ENCODE data around the gene THYN1.
"Not testable (repeated sequence)": the region's sequence is repeated elsewhere in the genome, so short reads cannot be mapped to it uniquely, and the experiment has no call there.

THYN1 gene

DNA sequence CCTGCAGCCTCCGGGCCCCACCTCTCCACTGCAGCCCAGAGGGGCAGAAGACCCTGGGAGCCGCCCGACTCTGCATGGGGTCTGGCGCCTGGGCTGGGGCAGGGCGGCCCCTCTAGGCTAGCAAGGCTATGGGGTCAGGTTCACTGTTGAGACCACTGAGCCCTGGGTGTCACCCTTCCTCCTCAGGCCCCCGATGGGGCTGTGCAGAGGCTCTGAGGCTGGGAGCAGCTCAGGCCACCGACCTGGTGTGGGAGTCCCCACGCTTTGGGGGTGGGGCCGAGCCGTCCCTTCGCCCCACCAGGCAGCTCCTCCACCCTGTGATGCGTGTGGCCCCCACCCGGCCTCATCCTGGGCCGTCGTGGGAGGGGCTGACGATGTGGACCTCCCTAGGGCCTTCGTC, 28.5 kb upstream of the THYN1 start:
- H3K4me3 Mint-ChIP-seq; H3K36me3 Mint-ChIP-seq (ENCODE audit: low read depth); H3K27me3 Mint-ChIP-seq; H3K4me1 Mint-ChIP-seq; H3K27ac Mint-ChIP-seq; H3K9me3 Mint-ChIP-seq; DNase-seq: not testable (repeated sequence)
- peak; percentile 18 for ATAC-seq

DNA sequence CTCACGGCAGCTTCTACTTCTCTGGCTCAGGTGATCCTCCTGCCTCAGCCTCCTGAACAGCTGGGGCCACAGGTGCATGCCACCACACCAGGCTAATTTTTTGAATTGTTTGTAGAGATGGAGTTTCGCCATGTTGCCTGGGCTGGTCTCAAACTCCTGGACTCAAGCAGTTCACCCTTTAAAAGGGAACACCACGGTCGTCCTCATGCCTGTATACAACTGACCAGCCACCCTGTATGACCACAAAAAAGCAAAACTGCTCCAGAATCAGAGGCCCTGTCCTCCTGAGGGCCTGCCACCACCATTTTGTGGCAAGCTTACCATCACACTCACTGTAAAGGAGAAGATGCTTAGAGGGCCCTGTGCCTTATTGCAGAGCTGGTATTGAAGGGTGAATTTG, 25.2 kb upstream of the THYN1 start:
- ATAC-seq (no peak), DNase-seq (no peak)
- peaks cover 8% of the 10 kb centered on the region for H3K36me3 Mint-ChIP-seq (ENCODE audit: low read depth)
- H3K4me3 Mint-ChIP-seq, result no peak overlapping the region
- no peaks in the 10 kb centered on the region for H3K9me3 Mint-ChIP-seq
- H3K27ac Mint-ChIP-seq, result no peak overlapping the region
- H3K4me1 Mint-ChIP-seq, result peaks cover 25% of the 10 kb centered on the region
- peaks cover 10% of the 10 kb centered on the region for H3K27me3 Mint-ChIP-seq

DNA sequence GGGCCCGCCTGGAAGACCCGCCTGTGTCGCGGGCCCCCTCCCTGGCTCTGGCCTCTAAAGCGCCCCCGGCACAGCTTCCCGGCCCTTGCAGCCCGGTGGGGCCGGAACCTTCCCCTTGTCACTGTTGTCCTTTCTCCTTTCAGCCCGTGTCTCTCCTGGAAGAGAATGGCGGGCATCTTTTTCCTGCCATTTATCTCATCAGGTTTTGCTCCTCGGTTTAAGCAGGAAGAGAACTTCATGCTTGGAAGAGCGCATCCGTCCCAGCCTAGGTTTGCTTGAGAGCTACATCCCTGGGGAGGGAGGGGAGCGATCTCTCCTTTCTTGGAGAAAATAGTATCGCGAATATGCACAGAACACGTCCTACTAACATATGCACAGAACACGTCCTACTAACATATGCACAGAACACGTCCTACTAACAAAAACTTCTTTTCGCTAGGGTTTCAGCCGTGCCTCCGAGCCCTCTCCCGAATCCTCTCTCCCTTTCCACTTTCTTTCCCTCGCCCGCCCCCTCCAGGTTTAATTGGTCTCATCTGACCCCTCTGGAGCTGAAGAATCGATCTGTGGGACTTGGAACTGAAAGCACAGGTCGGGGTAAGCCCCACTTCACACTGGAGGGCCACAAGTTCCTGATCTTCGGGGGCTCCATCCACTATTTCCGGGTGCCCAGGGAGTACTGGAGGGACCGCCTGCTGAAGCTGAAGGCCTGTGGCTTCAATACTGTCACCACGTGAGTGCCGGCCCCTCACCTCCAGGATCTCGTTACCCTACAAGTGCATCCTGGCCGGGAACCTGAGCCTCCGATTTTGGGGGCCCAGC, 24.2 kb upstream of the THYN1 start:
- peaks cover 8% of the 10 kb centered on the region for H3K36me3 Mint-ChIP-seq (ENCODE audit: low read depth)
- H3K4me1 Mint-ChIP-seq, result peaks cover 35% of the 10 kb centered on the region
- H3K9me3 Mint-ChIP-seq, result no peaks in the 10 kb centered on the region
- ATAC-seq (no peak), DNase-seq (no peak)
- peaks cover 12% of the 10 kb centered on the region for H3K27me3 Mint-ChIP-seq
- H3K27ac Mint-ChIP-seq, result peak overlapping the region; percentile 63
- H3K4me3 Mint-ChIP-seq, result peak overlapping the region; percentile 81

DNA sequence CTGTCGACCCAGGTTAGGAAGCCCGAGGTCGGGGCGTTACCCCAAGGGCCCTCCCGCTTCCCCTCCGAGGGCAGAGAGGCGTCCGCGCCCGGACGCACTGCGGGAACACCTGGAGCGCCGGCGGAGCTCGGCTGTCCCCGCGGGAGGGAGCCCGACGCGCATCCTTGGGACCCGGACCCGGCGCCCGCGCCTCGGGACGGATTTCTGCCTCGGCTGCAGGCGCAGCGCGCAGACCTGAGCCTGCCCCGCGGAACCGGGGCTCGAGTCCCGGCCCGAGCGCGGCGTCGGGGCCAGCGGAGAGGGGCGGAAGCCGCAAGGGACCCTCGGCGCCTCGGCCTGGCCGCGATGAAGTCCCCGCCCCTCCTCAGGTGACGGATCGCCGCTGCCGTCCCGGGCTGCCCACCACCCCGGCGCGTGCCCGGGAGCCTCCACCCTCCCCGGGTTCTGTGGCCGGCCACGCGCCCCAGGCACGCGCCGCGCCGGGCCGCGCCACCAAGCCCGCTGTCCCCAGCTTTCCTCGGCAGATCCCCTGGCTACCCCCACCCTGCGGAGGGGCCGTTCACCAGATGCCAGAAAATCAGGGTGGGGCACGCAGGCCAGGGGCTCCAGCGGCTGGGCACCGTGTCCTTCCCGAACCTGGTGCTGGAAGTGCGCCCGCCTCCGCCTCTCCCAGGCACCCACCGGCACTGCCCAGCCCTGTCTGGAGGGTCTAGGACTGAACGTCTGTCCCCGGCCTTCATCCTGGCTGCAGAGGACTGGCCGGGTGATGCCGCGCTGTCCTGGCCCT, 23.4 kb upstream of the THYN1 start:
- H3K27me3 Mint-ChIP-seq, result peaks cover 14% of the 10 kb centered on the region
- H3K27ac Mint-ChIP-seq, result peak overlapping the region; percentile 85
- peaks cover 37% of the 10 kb centered on the region for H3K4me1 Mint-ChIP-seq
- ATAC-seq (peak; percentile 24), DNase-seq (peak; percentile 25)
- H3K36me3 Mint-ChIP-seq (ENCODE audit: low read depth), result peaks cover 8% of the 10 kb centered on the region
- H3K9me3 Mint-ChIP-seq, result no peaks in the 10 kb centered on the region
- peak overlapping the region; percentile 93 for H3K4me3 Mint-ChIP-seq

DNA sequence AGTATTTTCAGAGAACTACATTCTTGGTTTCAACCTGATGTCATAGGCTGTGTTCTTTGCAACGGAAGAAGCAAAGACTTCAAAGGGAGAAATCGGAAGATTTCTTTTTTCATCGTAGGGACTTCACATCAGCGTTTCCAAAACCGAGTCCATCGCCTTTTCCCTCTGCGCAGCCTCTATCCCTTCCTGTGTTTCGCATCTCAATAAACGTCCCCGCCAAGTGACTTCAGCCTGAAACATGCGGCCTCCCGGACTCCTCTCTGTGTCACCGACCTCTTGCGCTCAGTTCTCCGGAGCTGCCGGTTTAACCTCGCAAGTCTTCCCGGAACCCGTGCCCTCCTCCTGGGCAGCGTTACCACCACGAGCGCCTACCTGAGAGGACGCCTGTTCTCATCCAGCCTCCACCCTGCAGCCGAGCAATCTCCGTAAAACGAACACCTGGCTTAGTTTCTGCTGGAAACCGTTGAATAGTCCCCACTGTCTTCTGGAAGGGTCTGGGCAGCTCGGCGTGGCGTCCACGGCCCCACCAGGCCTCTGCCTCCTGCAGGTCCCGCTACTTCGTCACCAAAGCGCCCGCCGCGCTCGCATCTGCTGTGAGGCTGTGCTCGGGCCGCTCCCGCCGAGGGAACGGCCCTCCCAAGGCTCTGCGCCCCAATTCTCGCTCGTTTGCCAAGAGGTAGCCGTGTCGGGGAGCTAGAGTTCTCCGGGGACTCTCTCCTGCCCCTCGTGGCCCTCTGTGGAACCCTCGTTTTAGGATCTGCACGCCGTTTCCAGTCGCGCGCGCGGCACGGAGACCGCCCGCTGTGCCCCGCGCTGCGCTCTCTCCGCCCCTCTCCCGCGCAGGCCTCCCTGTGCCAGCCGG, 22.6 kb upstream of the THYN1 start, which contains the start of gene GLB1L3:
GLB1L3 (plus strand) TSS at position 846 of the 862 bp plus-strand sequence. CDS start 362 bp downstream, outside the sequence.
- Mint-ChIP-seq H3K27ac (peak within 1 kb of the TSS; percentile 85), H3K4me3 (peak within 1 kb of the TSS; percentile 93), H3K36me3 (ENCODE audit: low read depth) (peaks cover 8% of the 10 kb centered on the region), H3K4me1 (peaks cover 38% of the 10 kb centered on the region), H3K27me3 (peaks cover 18% of the 10 kb centered on the region), H3K9me3 (no peaks in the 10 kb centered on the region)
- DNase-seq (peak; percentile 76), ATAC-seq (peak; percentile 88)

DNA sequence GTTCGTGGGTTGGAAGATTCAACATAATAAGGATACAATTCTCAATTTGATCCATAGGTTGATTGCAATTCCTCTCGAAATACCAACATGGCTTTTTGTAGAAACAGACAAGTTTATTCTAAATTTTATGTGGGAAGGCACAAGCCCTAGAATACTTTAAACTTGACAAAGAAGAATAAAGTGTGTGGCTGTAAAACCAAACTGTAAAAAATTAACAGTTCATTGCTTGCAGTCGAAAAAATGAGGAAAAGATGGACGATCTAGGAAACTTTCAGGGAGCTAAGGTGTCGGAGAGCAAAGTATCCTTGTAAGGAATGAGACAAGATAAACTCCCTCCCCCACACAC, 22.0 kb upstream of the THYN1 start:
- DNase-seq (no peak), ATAC-seq (no peak)
- H3K4me1 Mint-ChIP-seq, result peaks cover 43% of the 10 kb centered on the region
- peak overlapping the region; percentile 85 for H3K27ac Mint-ChIP-seq
- peaks cover 8% of the 10 kb centered on the region for H3K36me3 Mint-ChIP-seq (ENCODE audit: low read depth)
- no peaks in the 10 kb centered on the region for H3K9me3 Mint-ChIP-seq
- H3K27me3 Mint-ChIP-seq, result peaks cover 18% of the 10 kb centered on the region
- peak overlapping the region; percentile 93 for H3K4me3 Mint-ChIP-seq

DNA sequence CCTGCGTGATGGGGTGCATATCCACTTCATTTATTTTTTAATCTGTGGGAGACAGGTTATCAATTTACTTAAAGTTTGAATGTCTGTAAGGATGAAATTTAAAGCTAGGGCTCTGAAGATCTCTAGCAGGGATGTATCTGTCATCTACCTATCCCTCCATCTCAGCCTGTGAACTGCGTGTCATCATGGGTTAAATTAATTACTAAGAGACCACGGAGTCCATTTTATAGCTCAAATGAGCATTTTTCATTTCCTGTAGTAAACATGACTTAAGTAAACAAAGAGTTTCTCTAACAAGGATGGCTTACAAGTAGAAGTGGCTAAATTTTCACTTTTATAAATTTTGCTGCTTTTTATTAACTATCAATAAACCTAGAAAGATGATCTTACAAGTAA, 20.2 kb upstream of the THYN1 start:
- no peak overlapping the region for H3K4me3 Mint-ChIP-seq
- DNase-seq, result no peak
- peaks cover 13% of the 10 kb centered on the region for H3K27me3 Mint-ChIP-seq
- no peak overlapping the region for H3K27ac Mint-ChIP-seq
- H3K9me3 Mint-ChIP-seq, result no peaks in the 10 kb centered on the region
- H3K36me3 Mint-ChIP-seq (ENCODE audit: low read depth), result peaks cover 4% of the 10 kb centered on the region
- no peak for ATAC-seq
- H3K4me1 Mint-ChIP-seq, result peaks cover 45% of the 10 kb centered on the region

GRCh38 chr11:134272381-134273316, 19.5 kb upstream of the THYN1 start:
- no peak for DNase-seq
- Mint-ChIP-seq H3K4me1 (peaks cover 45% of the 10 kb centered on the region), H3K27ac (no peak overlapping the region), H3K4me3 (no peak overlapping the region), H3K27me3 (peaks cover 11% of the 10 kb centered on the region), H3K36me3 (ENCODE audit: low read depth) (peaks cover 4% of the 10 kb centered on the region), H3K9me3 (no peaks in the 10 kb centered on the region)
- no peak for ATAC-seq

DNA sequence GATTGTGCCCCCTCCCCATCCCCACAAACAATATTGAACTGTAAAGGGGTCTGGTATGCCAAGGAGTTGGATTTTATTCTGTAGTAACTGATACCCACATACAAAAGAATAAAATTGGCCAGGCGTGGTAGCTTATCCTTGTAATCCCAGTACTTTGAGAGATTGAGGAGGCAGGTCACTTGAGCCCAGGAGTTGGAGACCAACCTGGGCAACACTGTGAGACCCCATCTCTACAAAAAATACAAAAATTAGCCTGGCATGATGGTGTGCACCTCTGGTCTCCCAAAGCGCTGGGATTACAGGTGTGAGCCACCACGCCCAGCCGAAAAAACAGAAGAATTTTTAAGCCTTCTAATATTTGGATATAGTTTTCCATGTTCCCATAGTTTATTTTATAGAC, 18.8 kb upstream of the THYN1 start:
- Mint-ChIP-seq H3K4me3 (no peak overlapping the region), H3K27me3 (peaks cover 8% of the 10 kb centered on the region), H3K36me3 (ENCODE audit: low read depth) (no peaks in the 10 kb centered on the region), H3K9me3 (no peaks in the 10 kb centered on the region), H3K27ac (no peak overlapping the region), H3K4me1 (peaks cover 42% of the 10 kb centered on the region)
- no peak for ATAC-seq
- no peak for DNase-seq

DNA sequence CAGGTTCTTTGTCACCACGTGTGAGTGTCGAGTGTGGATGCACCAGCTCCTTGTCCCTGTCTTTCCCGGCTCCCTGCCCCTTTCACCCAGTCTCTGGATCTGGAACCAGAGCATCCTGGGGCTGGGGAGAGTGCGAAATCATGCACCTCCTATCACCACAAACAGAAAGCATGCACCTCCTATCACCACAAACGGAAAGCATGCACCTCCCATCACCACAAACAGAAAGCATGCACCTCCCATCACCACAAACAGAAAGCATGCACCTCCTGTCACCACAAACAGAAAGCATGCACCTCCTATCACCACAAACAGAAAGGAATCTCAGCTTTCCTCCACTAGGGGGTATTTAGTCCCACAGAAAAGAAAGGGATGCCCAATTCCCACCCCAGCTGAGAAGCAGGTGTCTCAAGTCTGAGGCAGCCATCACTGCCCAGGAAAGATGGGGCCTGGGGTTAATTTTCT, 17.1 kb upstream of the THYN1 start:
- H3K27ac Mint-ChIP-seq, result no peak overlapping the region
- peaks cover 8% of the 10 kb centered on the region for H3K27me3 Mint-ChIP-seq
- H3K9me3 Mint-ChIP-seq, result no peaks in the 10 kb centered on the region
- peaks cover 37% of the 10 kb centered on the region for H3K4me1 Mint-ChIP-seq
- ATAC-seq (peak; percentile 36), DNase-seq (no peak)
- H3K4me3 Mint-ChIP-seq, result no peak overlapping the region
- H3K36me3 Mint-ChIP-seq (ENCODE audit: low read depth), result no peaks in the 10 kb centered on the region

GRCh38 chr11:134267966-134268365, 14.8 kb upstream of the THYN1 start:
- H3K4me1 Mint-ChIP-seq, result peaks cover 16% of the 10 kb centered on the region
- H3K27me3 Mint-ChIP-seq, result peaks cover 8% of the 10 kb centered on the region
- no peaks in the 10 kb centered on the region for H3K9me3 Mint-ChIP-seq
- H3K4me3 Mint-ChIP-seq, result no peak overlapping the region
- DNase-seq, result no peak
- H3K36me3 Mint-ChIP-seq (ENCODE audit: low read depth), result peaks cover 2% of the 10 kb centered on the region
- H3K27ac Mint-ChIP-seq, result no peak overlapping the region
- ATAC-seq, result no peak

DNA sequence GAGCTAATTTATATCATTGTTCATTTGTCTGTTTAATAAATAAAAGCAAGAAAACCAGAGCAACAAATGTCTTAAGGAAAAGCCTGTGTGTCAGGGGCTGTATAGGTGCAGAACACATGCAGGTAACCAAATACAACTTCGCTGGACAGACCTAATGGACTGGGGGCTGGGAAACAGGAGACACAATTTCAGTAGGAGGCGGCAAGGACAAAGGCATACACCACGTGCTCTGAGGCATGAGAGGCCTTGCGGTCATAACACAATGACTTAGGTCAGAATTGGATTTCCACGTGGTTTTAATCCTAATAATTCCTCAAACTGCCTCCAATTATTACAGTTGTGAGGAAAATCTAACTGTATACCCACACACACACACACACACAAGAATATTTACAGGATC, 14.3 kb upstream of the THYN1 start:
- Mint-ChIP-seq H3K36me3 (ENCODE audit: low read depth) (peaks cover 4% of the 10 kb centered on the region), H3K4me1 (peaks cover 10% of the 10 kb centered on the region), H3K9me3 (no peaks in the 10 kb centered on the region), H3K27ac (no peak overlapping the region), H3K27me3 (peaks cover 6% of the 10 kb centered on the region), H3K4me3 (no peak overlapping the region)
- DNase-seq (no peak), ATAC-seq (no peak)

- Mint-ChIP-seq H3K36me3 (ENCODE audit: low read depth) (peaks cover 4% of the 10 kb centered on the region), H3K9me3 (no peaks in the 10 kb centered on the region), H3K4me1 (peaks cover 8% of the 10 kb centered on the region), H3K4me3 (no peak overlapping the region), H3K27ac (no peak overlapping the region), H3K27me3 (peaks cover 4% of the 10 kb centered on the region)
- ATAC-seq (no peak), DNase-seq (no peak)
These were observed 13.7 kb upstream of the THYN1 start for GRCh38 chr11:134266841-134267251.

Measured in activated naive CD8-positive, alpha-beta T cell treated with anti-CD3 and anti-CD28 coated beads, Interleukin-2, amount 50 U/mL, for 24 hours (primary cell).